Measurements from ENCODE around the gene DSCAM. TPM values are rescaled to one million over a fixed set of nuclear protein-coding genes. Genes with fewer than 3 reads are reported as not detected.

The DSCAM gene
- total and polyA plus RNA-seq, 2 experiments from 2014 or later, result 0.07 TPM; not detected in 1

- Mint-ChIP-seq H3K4me1 (no peaks in the 10 kb centered on the region), H3K36me3 (ENCODE audit: low read depth) (peaks cover 26% of the 10 kb centered on the region), H3K9me3 (peaks cover 88% of the 10 kb centered on the region), H3K4me3 (no peak overlapping the region), H3K27me3 (ENCODE audit: insufficient read depth, low read depth, poor library complexity) (no peaks in the 10 kb centered on the region), H3K27ac (no peak overlapping the region)
- TF ChIP-seq EZH2 (IDR thresholded peaks at IDR 0.05; ENCODE audit: low read depth, unreplicated experiment) (no peak), CREB1 (CRISPR knock-in tag; IDR thresholded peaks at IDR 0.05; ENCODE audit: low read depth) (no peak), NANOG (IDR thresholded peaks at IDR 0.05; ENCODE audit: borderline replicate concordance) (no peak)
- H2AFZ ChIP-seq, result no peak overlapping the region
- ATAC-seq (no peak), DNase-seq (ENCODE audit: low spot score) (no peak)
- no peak overlapping the region for H3K27ac ChIP-seq (ENCODE audit: low read depth)
- no peaks in the 10 kb centered on the region for H3K27me3 ChIP-seq (ENCODE audit: insufficient read depth)
- no peaks in the 10 kb centered on the region for H4K20me1 ChIP-seq (replicated peaks; ENCODE audit: insufficient read depth)
- H3K9me2 ChIP-seq (ENCODE audit: insufficient read depth), result no peaks in the 10 kb centered on the region
- no peak overlapping the region for H3K4me3 ChIP-seq
- H3K4me1 ChIP-seq (ENCODE audit: insufficient read depth), result no peaks in the 10 kb centered on the region
- no peaks in the 10 kb centered on the region; the same call in 1 of the 2 replicates for H3K36me3 ChIP-seq (ENCODE audit: insufficient read depth)
- no peaks in the 10 kb centered on the region for H3F3A ChIP-seq (replicated peaks; ENCODE audit: low read depth)
- H3K79me2 ChIP-seq (replicated peaks; ENCODE audit: insufficient read depth), result no peaks in the 10 kb centered on the region
- H3K4me2 ChIP-seq, result no peak overlapping the region
Observed at GRCh38 chr21:40797891-40798290, 49.1 kb downstream of the DSCAM start.

- H3K4me1 Mint-ChIP-seq, result no peaks in the 10 kb centered on the region
- Histone ChIP-seq H3K36me3 (ENCODE audit: insufficient read depth) (no peaks in the 10 kb centered on the region; the same call in 1 of the 2 replicates), H3K79me2 (replicated peaks; ENCODE audit: insufficient read depth) (no peaks in the 10 kb centered on the region), H4K20me1 (replicated peaks; ENCODE audit: insufficient read depth) (no peaks in the 10 kb centered on the region), H3K4me3 (no peak overlapping the region), H3K4me2 (no peak overlapping the region), H3K9me2 (ENCODE audit: insufficient read depth) (no peaks in the 10 kb centered on the region), H3K4me1 (ENCODE audit: insufficient read depth) (no peaks in the 10 kb centered on the region), H2AFZ (no peak overlapping the region), H3F3A (replicated peaks; ENCODE audit: low read depth) (no peaks in the 10 kb centered on the region), H3K27me3 (ENCODE audit: insufficient read depth) (no peaks in the 10 kb centered on the region), H3K27ac (ENCODE audit: low read depth) (no peak overlapping the region)
- H3K9me3 Mint-ChIP-seq, result peaks cover 88% of the 10 kb centered on the region
- ATAC-seq (no peak), DNase-seq (ENCODE audit: low spot score) (no peak)
- no peak for TF ChIP-seq ZNF462 (CRISPR knock-in tag; IDR thresholded peaks at IDR 0.05)
- H3K36me3 Mint-ChIP-seq (ENCODE audit: low read depth), result peaks cover 24% of the 10 kb centered on the region
- H3K4me3 Mint-ChIP-seq, result no peak overlapping the region
- no peak overlapping the region for H3K27ac Mint-ChIP-seq
- no peaks in the 10 kb centered on the region for H3K27me3 Mint-ChIP-seq (ENCODE audit: insufficient read depth, low read depth, poor library complexity)
Observed at GRCh38 chr21:40797410-40797809, 49.5 kb downstream of the DSCAM start.

All from GM23338 (cell line).